ENCODE data around the gene PICALM.

DNA sequence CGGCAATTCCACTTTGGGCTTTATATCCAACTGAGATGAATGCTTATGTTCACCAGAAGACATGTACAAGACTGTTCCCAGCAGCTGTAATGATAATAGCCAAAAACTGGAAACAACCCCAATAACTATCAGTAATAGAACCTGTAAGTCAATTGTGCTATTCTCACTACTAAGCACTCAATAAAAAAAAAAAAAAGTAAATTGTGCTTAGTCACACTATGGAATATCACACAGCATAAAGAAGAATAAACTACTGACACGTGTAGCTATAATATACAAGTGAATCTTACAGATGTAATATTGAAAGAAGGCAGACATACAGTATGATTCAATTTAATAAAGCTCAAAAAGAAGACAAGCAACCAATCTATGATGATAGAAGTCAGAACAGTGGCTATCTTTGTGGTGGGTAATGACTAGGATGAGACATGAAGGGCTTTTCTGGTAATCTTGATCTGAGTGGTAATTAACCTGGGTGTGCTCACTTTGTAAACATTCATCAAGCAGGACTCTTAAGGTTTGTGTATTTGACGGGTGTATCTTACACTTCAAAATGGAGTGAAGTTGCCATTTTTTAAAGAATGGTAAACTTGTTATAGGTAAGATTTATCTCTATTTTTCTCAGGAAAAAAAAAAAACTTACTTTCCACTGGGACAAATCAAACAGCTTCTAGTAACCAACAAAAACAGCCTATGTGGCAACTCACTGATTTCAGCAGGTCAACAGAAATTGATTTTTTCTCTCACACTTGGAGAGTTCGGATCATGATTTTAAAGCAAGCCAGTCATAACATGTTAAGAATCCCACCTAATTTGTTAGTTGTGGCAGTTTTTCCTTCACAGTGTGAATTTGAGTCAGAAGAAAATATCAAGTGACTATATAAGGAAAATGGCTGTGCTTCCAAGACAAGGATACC, 129.5 kb downstream of the PICALM start:
- TF ChIP-seq CTCF (conservative IDR thresholded peaks at IDR 0.05; ENCODE audit: low read length) (no peak), EZH2phosphoT487 (IDR thresholded peaks at IDR 0.05; ENCODE audit: borderline replicate concordance) (no peak)

All from Loucy (cell line).